ENCODE measurements around the gene PHEX. TPM values are rescaled to one million over a fixed set of nuclear protein-coding genes. Genes with fewer than 3 reads are reported as not detected.

Gene PHEX
- total RNA-seq, 2 donors from 2014 or later: not detected

DNA sequence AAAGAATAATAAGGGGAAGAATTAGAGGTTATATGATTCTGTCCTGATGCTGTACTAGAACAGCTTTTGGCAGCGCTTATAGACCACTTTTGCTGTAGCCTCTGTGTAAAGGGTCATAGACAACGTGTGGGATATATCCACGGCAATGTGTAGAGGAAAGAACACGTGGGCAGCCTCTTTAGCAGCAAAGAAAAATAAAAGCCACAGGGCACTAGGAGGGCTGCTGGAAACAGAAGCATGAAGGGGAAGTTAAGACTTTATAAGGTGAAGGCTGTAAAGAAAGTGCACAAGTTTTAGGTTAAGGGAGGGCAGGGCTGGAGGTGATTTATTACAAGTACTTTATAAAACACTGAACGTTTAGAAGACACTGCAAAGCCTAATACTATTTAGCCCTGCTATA lies 20.1 kb upstream of the PHEX start:
- no peak for DNase-seq
- Histone ChIP-seq H3K4me1 (no peaks in the 10 kb centered on the region), H3K36me3 (replicated peaks in 1 of 2; ENCODE audit: insufficient read depth in 1 of 2, low read depth in 2 of 2) (no peaks in the 10 kb centered on the region), H3K27ac (no peak overlapping the region), H3K4me3 (no peak overlapping the region), H3K9me3 (no peaks in the 10 kb centered on the region), H3K27me3 (no peaks in the 10 kb centered on the region)
- intact Hi-C loops (cut with DNase I): no loop called here
- ATAC-seq: no peak
- no peak for TF ChIP-seq POLR2A (IDR thresholded peaks at IDR 0.05)
- TF ChIP-seq, protein P1, sequence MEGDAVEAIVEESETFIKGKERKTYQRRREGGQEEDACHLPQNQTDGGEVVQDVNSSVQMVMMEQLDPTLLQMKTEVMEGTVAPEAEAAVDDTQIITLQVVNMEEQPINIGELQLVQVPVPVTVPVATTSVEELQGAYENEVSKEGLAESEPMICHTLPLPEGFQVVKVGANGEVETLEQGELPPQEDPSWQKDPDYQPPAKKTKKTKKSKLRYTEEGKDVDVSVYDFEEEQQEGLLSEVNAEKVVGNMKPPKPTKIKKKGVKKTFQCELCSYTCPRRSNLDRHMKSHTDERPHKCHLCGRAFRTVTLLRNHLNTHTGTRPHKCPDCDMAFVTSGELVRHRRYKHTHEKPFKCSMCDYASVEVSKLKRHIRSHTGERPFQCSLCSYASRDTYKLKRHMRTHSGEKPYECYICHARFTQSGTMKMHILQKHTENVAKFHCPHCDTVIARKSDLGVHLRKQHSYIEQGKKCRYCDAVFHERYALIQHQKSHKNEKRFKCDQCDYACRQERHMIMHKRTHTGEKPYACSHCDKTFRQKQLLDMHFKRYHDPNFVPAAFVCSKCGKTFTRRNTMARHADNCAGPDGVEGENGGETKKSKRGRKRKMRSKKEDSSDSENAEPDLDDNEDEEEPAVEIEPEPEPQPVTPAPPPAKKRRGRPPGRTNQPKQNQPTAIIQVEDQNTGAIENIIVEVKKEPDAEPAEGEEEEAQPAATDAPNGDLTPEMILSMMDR (IDR thresholded peaks at IDR 0.05): no peak
- 48 to 70% methylated on average over 5 of the region's 5 CpGs for WGBS, 2 donors

DNA sequence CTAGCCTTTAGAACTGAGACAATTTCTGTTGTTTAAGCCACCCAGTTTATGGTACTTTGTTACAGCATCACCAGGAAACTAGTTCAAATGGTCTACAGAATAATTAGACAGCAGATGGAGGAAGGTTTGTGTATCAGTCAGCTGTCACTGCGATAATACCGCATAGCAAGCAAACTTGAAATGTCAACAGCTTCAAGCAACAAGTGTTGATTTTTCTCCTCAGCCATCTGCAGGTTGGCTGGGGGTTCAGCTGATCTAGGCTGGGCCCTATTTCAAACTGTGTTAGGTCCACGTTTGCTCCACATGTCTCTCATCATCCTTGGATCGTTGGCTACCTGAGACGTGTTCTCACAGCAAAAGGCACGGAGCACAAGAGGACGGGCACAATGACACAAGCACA lies 19.2 kb upstream of the PHEX start:
- Histone ChIP-seq H3K4me3 (no peak overlapping the region), H3K27ac (no peak overlapping the region), H3K27me3 (no peaks in the 10 kb centered on the region), H3K9me3 (no peaks in the 10 kb centered on the region), H3K36me3 (replicated peaks in 1 of 2; ENCODE audit: insufficient read depth in 1 of 2, low read depth in 2 of 2) (no peaks in the 10 kb centered on the region), H3K4me1 (no peaks in the 10 kb centered on the region)
- WGBS, 2 donors: 70% methylated on average over 7 of the region's 7 CpGs; no CpG with 5 or more reads in 1 of the 2 donors
- no peak for DNase-seq
- intact Hi-C loops (cut with DNase I): no loop called here
- TF ChIP-seq POLR2A (IDR thresholded peaks at IDR 0.05): no peak
- TF ChIP-seq, protein P1 (IDR thresholded peaks at IDR 0.05): no peak
- no peak for ATAC-seq

DNA sequence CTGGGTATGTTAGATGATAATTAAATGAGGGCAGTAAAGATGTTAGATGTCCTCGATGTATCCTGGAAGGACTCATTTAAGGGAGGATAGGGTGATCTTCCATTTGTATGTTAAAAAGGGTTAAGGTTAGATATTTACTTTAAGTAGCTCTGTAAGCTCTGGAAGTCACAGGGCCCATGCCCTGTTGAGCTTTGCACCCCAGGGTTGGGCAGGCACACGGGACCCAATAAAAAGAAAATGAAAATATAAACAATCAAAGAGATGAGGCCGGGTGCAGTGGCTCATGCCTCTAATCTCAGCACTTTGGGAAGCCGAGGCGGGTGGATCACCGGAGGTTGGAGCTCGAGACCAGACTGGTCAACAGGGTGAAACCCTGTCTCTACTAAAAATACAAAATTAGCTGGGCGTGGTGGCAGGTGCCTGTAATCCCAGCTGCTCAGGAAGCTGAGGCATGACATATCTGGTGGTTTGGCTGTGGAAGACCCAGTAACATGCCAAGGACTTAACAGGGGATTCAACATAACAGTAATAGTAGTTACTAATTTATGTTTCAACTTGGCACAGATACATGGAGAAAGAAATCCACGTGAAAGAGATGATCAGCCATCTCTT lies 16.9 kb upstream of the PHEX start:
- no peak for DNase-seq
- WGBS, 2 donors: 78 to 82% methylated on average over 9 of the region's 9 CpGs

DNA sequence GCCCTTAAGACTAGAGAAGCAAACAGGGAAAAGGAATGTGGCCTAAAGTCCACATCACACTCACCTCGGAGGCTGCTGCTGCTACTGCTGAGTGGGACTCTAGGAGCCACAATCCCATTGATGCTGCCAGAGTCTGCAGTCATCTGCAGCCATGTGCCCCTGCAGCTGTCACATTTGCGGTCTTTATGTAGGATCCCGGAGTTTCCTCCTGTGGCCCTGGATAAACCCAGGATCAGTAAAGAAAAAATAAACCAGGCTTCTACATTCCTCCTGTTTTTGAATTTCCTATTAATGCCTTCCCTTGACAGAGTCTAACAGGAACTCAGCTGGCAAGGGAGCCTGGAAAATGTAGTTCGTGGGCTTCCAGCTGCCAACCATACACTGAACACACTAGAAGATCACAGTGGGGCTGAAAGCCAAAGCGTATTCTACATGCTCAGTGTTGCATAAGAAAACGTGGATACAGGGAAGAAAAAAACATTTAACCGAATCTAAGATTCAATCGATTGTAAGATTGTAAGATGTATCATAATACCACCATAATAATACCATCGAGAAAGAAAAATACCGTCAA lies 10.3 kb upstream of the PHEX start:
- H3K27me3 ChIP-seq: no peaks in the 10 kb centered on the region
- H3K4me3 ChIP-seq: no peak overlapping the region
- intact Hi-C loops (cut with DNase I): no loop called here
- H3K36me3 ChIP-seq (replicated peaks in 1 of 2; ENCODE audit: insufficient read depth in 1 of 2, low read depth in 2 of 2): no peaks in the 10 kb centered on the region
- no peak for DNase-seq
- TF ChIP-seq POLR2A (IDR thresholded peaks at IDR 0.05): no peak
- H3K9me3 ChIP-seq: no peaks in the 10 kb centered on the region
- H3K27ac ChIP-seq: no peak overlapping the region
- no peak for ATAC-seq
- H3K4me1 ChIP-seq: no peaks in the 10 kb centered on the region
- WGBS, 2 donors: 61 to 80% methylated on average over 8 of the region's 10 CpGs

More for the DNA sequence above, 16.9 kb upstream of the PHEX start:
- no peak for TF ChIP-seq POLR2A (IDR thresholded peaks at IDR 0.05)
- TF ChIP-seq, protein P1 (IDR thresholded peaks at IDR 0.05): no peak
- Histone ChIP-seq H3K27ac (no peak overlapping the region), H3K27me3 (no peaks in the 10 kb centered on the region), H3K36me3 (replicated peaks in 1 of 2; ENCODE audit: insufficient read depth in 1 of 2, low read depth in 2 of 2) (no peaks in the 10 kb centered on the region), H3K4me3 (no peak overlapping the region), H3K4me1 (no peaks in the 10 kb centered on the region), H3K9me3 (no peaks in the 10 kb centered on the region)
- intact Hi-C loops (cut with DNase I): no loop called here
- no peak for ATAC-seq

DNA sequence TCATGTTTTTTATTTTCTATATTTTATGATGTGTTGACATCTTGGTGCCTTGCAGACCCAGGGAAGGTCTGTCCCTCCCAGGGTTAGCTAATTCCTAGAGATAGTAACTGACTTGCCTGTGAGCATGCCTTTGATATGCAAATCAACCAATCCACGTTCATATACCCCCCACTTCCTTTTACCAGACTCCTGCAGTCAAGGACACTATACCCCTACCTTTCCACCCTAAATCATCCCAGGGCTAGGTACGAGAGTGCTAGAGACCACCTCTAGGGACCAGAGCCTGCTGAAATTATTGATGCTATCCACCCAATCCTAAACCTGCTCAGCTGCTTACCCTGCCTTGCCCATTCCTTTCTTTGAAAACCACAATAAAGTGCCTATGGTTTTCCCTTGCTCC lies 7.5 kb upstream of the PHEX start:
- ATAC-seq (no peak), DNase-seq (no peak)
- no peaks in the 10 kb centered on the region for H3K9me3 ChIP-seq
- no peak overlapping the region for H3K27ac ChIP-seq
- no peaks in the 10 kb centered on the region for H3K4me1 ChIP-seq
- H3K27me3 ChIP-seq: no peaks in the 10 kb centered on the region
- WGBS, 2 donors: 32 to 52% methylated on average over 2 of the region's 2 CpGs
- H3K4me3 ChIP-seq: no peak overlapping the region
- no peaks in the 10 kb centered on the region for H3K36me3 ChIP-seq (replicated peaks in 1 of 2; ENCODE audit: insufficient read depth in 1 of 2, low read depth in 2 of 2)
- TF ChIP-seq, protein P1 (IDR thresholded peaks at IDR 0.05): no peak
- no peak for TF ChIP-seq POLR2A (IDR thresholded peaks at IDR 0.05)
- intact Hi-C loops (cut with DNase I): no loop called here

All from body of pancreas (tissue), 4 donors.